GM12872 (cell line): Measurements from ENCODE around the gene PHKG2.

Experiments
- TF ChIP-seq, protein P1 (sequence below): IDR thresholded peaks from 3 replicates; pipeline ENCODE4 v1.5.1; 2011; ENCODE audit warnings: low read depth, mild to moderate bottlenecking, low read length, moderate library complexity; ENCODE audit not compliant: insufficient read depth

Gene PHKG2

DNA sequence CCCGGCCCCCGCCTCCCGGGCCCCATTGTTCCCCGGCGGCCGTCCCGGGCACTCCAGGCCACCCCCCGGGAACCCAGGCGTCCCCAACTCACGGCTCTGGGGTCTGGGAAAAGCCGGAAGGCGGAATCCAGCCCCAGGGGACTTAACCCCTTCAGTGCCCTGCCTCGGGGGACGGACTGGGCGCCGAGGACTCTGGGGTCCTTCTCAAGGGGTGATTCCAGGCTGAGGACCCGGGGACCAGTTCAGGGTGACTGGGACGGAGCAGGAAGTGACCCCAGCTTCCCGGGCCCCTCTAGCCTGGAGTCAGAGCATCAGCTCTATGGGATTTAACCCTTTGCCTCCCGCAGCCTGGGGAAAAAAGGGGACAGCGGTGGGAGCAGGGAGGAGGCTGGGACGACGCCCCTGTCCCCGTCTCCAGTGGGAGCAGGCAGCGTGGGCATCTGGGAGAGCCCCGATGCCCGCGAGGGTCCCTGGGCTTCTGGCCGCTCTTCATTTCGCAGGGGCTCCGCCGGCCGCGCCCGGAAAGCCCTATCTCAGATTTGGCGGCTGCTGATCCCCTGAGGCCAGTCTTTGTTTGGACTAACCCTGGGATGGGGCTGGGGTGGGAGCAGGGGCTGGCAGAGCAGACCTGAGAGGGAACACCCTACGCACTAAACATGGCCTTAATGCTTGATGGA is 38.8 kb downstream of the PHKG2 start, which contains the start of gene ZNF629:
Gene ZNF629, minus strand, starts transcription at position 270 of the 677 bp plus-strand sequence. CDS start 2,723 bp downstream, outside the sequence.
- TF ChIP-seq, protein P1, sequence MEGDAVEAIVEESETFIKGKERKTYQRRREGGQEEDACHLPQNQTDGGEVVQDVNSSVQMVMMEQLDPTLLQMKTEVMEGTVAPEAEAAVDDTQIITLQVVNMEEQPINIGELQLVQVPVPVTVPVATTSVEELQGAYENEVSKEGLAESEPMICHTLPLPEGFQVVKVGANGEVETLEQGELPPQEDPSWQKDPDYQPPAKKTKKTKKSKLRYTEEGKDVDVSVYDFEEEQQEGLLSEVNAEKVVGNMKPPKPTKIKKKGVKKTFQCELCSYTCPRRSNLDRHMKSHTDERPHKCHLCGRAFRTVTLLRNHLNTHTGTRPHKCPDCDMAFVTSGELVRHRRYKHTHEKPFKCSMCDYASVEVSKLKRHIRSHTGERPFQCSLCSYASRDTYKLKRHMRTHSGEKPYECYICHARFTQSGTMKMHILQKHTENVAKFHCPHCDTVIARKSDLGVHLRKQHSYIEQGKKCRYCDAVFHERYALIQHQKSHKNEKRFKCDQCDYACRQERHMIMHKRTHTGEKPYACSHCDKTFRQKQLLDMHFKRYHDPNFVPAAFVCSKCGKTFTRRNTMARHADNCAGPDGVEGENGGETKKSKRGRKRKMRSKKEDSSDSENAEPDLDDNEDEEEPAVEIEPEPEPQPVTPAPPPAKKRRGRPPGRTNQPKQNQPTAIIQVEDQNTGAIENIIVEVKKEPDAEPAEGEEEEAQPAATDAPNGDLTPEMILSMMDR: no peak

DNA sequence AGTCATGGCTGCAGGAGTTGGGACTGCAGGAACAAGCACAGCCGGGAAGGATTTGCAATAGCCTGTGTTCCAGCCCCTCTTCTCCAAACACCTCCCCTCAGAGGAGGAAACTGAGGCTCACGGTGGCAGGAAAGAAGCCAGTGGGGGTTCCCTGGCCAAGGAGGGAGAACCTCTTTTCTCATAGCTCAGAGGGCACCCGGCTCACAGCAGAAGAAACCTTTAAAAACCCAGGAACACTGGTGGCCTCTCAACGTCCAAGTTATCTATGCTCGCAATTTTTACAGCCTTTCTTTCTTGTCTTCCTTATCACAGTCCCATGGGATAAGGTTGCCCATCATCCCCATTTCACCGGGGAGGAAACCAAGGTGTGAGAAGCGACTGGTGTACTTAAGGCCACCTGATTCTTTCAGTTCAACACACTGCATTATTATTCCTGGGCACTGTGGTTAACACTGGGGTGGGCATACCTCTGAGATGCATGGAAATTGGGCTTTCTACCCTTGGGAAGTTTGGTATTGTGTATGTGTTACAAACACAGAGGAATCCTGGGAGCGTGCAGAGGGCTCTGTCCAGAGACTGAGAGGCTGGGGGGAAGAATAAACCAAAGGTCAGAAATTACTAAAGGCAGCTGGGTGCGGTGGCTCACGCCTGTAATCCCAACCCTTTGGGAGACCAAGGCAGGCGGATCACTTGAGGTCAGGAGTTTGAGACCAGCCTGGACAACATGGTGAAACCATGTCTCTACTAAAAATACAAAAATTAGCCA is 39.6 kb downstream of the PHKG2 start:
- TF ChIP-seq, protein P1: no peak

DNA sequence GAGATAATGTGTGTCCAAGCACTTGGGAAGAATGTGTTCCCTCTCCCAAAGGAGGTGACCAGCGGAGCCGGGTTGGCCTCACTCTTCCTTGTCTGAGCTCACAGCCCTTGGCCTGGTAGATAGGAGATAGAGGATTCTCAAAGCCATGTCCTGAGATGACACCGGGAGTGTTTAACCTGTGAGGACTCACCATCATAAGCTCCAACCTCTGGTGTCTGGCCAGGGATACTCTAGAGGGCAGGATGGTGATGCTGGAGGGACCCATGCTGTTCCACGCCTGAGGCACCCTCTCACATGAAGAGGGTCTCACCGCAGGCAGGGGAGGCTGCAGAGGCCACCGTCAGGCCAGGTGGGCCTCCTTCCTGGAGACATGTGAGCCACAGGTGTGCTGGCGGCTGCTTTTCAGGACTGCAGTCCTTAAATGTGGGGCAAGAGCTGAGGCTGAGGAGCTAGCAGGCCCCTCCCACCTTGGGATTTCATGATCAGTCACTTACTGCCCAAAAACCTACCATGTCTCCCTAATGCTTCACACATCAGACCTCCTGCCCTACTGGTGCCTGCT is 45.4 kb downstream of the PHKG2 start:
- TF ChIP-seq, protein P1: no peak

DNA sequence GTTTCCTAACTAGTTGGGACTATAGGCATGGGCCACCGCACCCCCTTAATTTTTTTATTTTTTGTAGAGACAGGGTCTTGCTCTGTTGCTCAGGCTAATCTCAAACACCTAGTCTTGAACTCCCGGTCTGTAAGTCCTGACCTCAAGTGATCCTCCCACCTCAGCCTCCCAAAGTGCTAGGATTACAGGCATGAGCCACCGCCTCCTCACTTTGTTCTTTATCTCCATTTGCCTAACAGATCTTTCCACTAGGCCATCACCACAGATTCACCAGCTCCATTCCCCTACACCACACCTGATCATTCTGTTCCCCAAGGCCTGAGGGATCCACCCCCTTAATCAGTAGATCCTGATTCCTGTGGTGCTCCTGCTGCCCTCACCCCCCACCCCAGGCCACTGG is 46.4 kb downstream of the PHKG2 start:
- TF ChIP-seq, protein P1: no peak

GRCh38 chr16:30797670-30798309 is 49.6 kb downstream of the PHKG2 start:
- TF ChIP-seq, protein P1: peak; percentile 26; the same call in 1 of the 3 replicates
